Body of pancreas (tissue), 4 donors: Measurements from ENCODE around the gene MYOM1.

ENCODE experiments used
- CTCF ChIP-seq, 7 experiments: fragments of 450-650 bp in 4 of 7; fragments of 200-600 bp in 3 of 7; sonication (generic) in 3 of 7; IDR thresholded peaks; one replicate each; pipeline ENCODE4 v1.5.1; 2016 to 2019; ENCODE audit warnings: antibody characterized with exemption in 7 of 7
- POLR2A ChIP-seq, 3 donors: fragments of 450-650 bp; IDR thresholded peaks; one replicate each; pipeline ENCODE4 v1.6.1; 2016; ENCODE audit warnings: antibody characterized with exemption in 3 of 3, mild to moderate bottlenecking in 2 of 3

- TF ChIP-seq CTCF (IDR thresholded peaks at IDR 0.05) (no peak), POLR2A (IDR thresholded peaks at IDR 0.05) (no peak)
Measured at GRCh38 chr18:3251963-3252277, 32.2 kb upstream of the MYOM1 start.
